Stimulated activated CD4-positive, alpha-beta T cell treated with anti-CD3 and anti-CD28 coated beads, TNF-alpha, amount 100 ng/mL, for 48 hours (primary cell): Measurements from ENCODE around the gene REPS2.
A peak's percentile ranks its signal among the peaks of the same experiment; 100 is the strongest.
"Not testable (repeated sequence)": the region's sequence is repeated elsewhere in the genome, so short reads cannot be mapped to it uniquely, and the experiment has no call there.

Experiments
- DNase-seq, 3 donors: peaks; one replicate each; pipeline ENCODE4 v3.0.0-alpha.2; 2020; ENCODE audit warnings: low read depth in 3 of 3

The REPS2 gene

GRCh38 chrX:16946361-16946964 is at the start of gene REPS2:
TSS of gene REPS2 (plus strand) at chrX:16946658. CDS start at chrX:16946862, 204 bp downstream.
- peak; percentile 37 to 69 (median 55) for DNase-seq

- no peak for DNase-seq
Measured at GRCh38 chrX:16897445-16897844, 49.0 kb upstream of the REPS2 start.

GRCh38 chrX:16903274-16904022 is 43.0 kb upstream of the REPS2 start:
- DNase-seq, result no peak

- no peak for DNase-seq
Measured at GRCh38 chrX:16910376-16910775, 36.1 kb upstream of the REPS2 start.

GRCh38 chrX:16914058-16914457 is 32.4 kb upstream of the REPS2 start:
- DNase-seq, result no peak

- no peak for DNase-seq
Measured at GRCh38 chrX:16916561-16916960, 29.9 kb upstream of the REPS2 start.

- no peak for DNase-seq
Measured at GRCh38 chrX:16917120-16917519, 29.3 kb upstream of the REPS2 start.

GRCh38 chrX:16918979-16919378 is 27.5 kb upstream of the REPS2 start:
- DNase-seq, result no peak

GRCh38 chrX:16920075-16920474 is 26.4 kb upstream of the REPS2 start:
- DNase-seq, result no peak

- no peak for DNase-seq
Measured at GRCh38 chrX:16923157-16923556, 23.3 kb upstream of the REPS2 start.

GRCh38 chrX:16924631-16925480 is 21.6 kb upstream of the REPS2 start:
- DNase-seq, result no peak

- no peak for DNase-seq
Measured at GRCh38 chrX:16930392-16930791, 16.1 kb upstream of the REPS2 start.

GRCh38 chrX:16931371-16931770 is 15.1 kb upstream of the REPS2 start:
- no peak for DNase-seq

- DNase-seq, result no peak
Measured at GRCh38 chrX:16931855-16932575, 14.4 kb upstream of the REPS2 start.

GRCh38 chrX:16934185-16934584 is 12.3 kb upstream of the REPS2 start:
- DNase-seq, result no peak

- no peak for DNase-seq
Measured at GRCh38 chrX:16946971-16947562, 609 bp downstream of the REPS2 start.

- DNase-seq, result no peak
Measured at GRCh38 chrX:16950423-16950822, 4.0 kb downstream of the REPS2 start.

- DNase-seq, result no peak
Measured at GRCh38 chrX:16953606-16954211, 7.3 kb downstream of the REPS2 start.

- DNase-seq, result no peak
Measured at GRCh38 chrX:16957751-16958150, 11.3 kb downstream of the REPS2 start.

- DNase-seq, result no peak
Measured at GRCh38 chrX:16958356-16958755, 11.9 kb downstream of the REPS2 start.

GRCh38 chrX:16962661-16963060 is 16.2 kb downstream of the REPS2 start:
- not testable (repeated sequence) for DNase-seq
